HG02852 (cell line): ENCODE results near the gene ZNF598.

Experiments
- ATAC-seq: cut with Tn5 transposase; IDR thresholded peaks from one replicate; pipeline ENCODE4 v1.9.1; 2021; ENCODE audit warnings: mild to moderate bottlenecking, moderate library complexity; ENCODE audit not compliant: unreplicated experiment

The ZNF598 gene

DNA sequence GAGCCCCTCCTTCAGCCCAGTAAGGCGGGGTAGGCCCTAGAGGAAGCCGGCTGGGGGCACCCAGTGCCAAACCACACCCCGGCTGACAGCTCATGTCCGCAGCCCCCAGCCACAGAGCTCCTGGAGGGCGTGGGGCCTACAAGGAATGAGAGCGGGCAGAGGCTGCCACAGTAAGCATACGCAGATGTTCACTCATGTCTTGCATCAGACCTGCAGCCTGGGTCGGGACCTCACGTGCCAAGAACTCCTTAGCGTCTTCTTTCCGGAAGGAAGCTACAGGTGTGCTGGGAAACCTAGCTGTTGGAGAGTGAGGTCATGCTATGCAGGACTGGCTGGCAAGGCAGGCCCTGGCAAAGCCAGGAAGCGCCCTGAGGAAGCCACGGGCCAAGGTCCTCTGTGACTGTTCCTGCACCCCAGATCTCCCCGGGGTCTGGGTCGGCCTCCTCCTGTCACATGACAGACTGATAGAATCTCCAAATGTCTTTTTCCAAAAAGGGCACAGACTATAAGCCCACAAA is 1.6 kb downstream of the ZNF598 start:
- no peak for ATAC-seq

GRCh38 chr16:2007081-2007836 is 2.4 kb downstream of the ZNF598 start:
- no peak for ATAC-seq

- no peak for ATAC-seq
Measured at GRCh38 chr16:2006317-2006716, 3.3 kb downstream of the ZNF598 start.

- no peak for ATAC-seq
Measured at GRCh38 chr16:2005646-2006045, 4.0 kb downstream of the ZNF598 start.

GRCh38 chr16:2004795-2005517 is 4.7 kb downstream of the ZNF598 start:
- no peak for ATAC-seq

DNA sequence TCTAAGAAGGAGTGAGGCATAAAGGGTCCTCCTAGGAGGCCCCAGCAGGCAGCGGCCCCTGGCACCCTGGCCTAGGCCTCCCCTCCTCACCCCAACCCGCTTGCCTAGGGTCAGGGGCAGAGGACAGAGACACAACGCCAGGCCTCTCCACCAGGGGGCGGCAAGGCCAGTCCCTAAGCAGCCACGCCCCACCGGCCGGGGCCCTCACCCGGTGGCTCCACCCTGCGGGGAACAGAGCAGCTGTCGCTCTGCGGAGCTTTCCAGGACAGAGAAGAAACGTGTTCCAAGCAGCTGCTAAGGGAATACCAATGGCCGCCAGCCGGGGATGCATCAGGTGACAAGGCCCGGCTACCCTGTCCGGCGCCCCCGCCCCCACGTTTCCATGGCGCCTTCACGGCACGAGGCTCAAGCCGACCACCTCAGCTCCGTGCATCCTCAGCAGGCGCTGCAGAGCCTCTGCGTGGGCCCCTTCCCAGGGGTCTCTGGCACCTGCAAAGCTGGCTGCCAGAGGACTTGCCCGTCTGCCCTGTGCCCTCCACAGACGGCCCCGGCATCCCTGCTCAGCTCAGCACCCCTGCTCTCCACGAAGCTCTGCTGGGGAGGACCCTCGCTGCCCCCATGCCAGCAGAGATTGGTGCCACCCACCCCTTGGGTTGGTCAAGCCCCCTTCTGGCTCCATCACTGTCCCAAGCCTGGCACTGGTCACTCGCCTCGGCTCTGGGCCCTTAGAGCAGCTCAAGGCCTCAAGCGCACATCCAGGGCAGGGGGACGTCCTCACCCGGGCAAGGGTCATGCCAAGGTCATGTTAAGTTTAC is 5.6 kb downstream of the ZNF598 start:
- ATAC-seq: no peak

- ATAC-seq: no peak
Measured at GRCh38 chr16:2003231-2003826, 6.3 kb downstream of the ZNF598 start.

GRCh38 chr16:2002406-2003230 is 7.0 kb downstream of the ZNF598 start:
- no peak for ATAC-seq

- no peak for ATAC-seq
Measured at GRCh38 chr16:2001456-2002355, 7.9 kb downstream of the ZNF598 start.

DNA sequence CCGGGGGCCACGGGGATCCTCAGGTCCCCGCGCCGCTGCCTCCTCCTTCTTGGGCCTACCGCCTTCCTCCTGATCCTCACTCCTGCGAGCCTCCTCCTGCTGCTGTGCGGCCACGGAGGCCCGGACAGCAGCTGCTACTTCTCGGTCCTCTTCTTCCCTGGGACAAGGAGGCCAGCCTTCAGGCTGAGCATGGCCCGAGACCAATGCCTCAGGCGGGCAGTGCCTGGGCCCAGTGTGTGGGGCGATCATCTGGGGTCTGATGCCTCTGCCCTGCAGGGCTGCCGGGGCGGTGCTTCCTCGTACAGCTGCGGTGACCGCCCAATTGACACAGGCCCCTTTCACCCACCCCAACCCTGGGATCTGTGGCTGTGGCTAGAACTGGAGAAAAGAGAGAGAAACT is 8.6 kb downstream of the ZNF598 start:
- ATAC-seq: no peak

DNA sequence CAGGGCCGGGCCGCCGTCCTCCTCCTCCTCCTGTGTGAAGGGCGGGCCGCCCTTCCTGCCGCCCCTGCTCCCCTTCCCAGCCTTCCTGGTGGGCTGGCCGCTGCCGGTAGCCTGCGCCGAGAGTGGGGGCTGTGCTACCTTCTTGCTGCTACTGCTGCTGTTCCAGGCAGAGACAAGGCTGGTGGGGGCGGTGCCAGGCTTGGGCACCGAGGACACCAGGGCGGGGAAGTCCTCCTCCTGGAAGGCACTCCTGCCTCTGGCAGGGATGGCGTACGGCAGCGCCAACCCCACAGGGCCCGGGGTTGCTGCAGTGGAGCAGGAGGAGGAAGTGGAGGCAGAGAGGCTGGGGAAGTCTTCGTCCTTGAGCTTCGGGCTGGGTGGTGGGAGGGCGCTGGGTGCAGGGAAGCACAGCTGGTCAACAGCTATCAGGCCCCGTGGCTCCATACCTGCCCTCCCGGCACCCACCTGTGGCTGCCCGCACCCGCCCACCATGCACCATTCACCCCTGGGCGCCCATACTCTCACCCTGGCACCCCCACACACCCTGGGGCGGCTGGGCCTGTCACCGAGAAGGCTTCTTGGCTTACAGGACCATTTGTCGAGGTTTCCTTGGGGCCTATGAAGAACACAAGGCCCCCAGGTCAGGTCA is 9.6 kb downstream of the ZNF598 start:
- ATAC-seq: no peak

- ATAC-seq: no peak
Measured at GRCh38 chr16:1998852-1999801, 10.5 kb downstream of the ZNF598 start.

GRCh38 chr16:1998360-1998835 is 11.2 kb downstream of the ZNF598 start:
- no peak for ATAC-seq

DNA sequence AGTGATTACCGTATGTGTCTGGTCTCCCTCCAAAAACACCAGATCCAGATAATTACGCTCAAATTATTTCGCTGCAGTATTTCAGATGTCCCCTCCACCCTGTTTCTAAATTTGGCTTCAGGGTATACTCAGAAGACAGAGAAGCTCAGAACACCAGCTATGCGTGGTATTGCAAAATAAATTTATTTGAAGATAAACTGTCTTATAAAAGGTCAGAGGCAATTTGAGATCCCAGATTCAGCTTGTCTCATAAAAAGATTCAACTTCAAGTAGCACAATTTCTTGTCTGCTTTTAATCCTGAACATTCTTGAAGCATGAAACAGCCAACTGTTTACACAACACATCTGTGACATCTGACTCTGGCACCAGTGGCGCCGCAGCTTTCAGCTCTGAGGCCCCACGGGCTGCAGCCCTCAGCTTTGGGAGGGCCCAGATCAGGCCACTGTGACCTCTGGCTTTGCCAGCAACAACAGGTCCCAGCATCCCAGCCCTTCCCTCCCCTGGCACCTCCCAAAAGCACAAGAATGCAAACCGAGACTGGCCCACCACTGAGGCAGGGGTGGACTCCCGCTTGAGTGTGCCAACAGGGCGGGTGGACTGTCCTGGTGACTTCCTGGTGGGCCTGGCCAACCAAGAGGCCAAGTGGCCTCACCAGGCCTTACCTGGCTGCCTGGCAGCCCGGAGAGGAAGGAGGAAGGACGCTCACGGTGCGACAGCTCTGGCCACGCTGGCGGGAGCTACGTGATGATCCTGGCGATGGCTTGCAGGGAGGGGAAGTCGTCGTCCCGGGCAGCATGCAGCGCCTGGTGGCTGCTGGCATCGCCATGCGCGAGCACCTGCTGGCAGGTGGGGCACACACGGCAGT is 11.9 kb downstream of the ZNF598 start:
- ATAC-seq: no peak

DNA sequence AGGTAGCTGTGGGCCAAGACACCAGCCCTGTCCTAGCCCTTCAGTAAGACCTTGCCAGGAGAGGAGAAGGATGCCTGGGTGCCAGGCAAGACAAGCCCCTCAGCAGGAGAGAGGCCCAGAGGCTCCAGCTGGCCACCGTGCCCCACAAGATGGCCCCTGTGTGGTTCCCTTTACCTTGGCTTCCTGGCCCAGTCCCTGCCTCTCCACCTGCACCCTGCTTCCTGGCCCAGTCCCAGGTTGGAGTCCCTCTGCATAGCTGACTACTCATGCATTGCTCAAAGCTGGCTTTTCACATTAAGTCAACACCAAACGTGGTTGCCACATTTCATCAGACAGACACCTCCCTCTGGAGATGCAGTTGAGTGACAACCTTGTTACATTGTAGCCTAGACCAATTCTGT is 15.9 kb downstream of the ZNF598 start:
- ATAC-seq: no peak

- no peak for ATAC-seq
Measured at GRCh38 chr16:1992704-1993317, 16.8 kb downstream of the ZNF598 start.
